GM18873 (cell line): ENCODE data around the gene FOXRED2.
"Not testable (repeated sequence)": the region's sequence is repeated elsewhere in the genome, so short reads cannot be mapped to it uniquely, and the experiment has no call there.

Experiments used
- ATAC-seq: cut with Tn5 transposase; IDR thresholded peaks from one replicate; pipeline ENCODE4 v1.9.1; 2021; ENCODE audit warnings: mild to moderate bottlenecking, moderate library complexity, moderate number of reproducible peaks; ENCODE audit not compliant: unreplicated experiment, low FRiP score

The FOXRED2 gene

DNA sequence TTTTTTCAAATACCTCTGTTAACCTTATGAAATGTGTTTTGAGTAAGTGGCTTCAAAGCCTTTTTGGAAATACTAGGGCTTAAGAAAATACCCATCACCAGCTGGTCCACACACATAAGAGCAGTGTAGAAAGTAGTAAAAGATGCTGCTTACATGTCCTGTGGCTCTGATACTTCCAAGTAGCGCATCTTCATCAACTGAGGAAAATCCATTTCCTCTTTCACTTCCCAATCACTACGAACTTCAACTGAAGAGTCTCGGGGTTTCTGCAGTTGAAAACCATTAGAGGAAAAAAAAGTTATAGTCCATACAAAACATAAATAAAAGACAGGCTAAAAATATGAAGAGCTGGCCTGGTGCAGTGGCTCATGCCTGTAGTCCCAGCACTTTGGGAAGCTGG lies 13.6 kb upstream of the FOXRED2 start:
- no peak for ATAC-seq

DNA sequence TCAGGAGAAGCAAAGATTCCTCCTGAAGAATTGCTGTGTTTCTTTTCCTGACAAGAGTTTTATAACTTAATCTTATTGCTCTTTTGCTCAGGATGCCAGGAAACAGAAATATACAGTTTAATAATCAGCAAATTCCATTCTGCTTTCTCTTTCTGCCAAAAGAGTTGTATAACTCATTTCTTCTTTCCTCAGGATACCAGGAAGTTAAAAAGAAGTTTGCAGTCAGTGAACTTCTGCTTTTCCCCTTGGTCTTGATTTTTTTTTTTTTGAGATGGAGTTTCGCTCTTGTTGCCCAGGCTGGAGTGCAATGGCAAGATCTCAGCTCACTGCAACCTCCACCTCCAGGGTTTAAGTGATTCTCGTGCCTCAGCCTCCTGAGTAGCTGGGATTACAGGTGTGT lies 13.1 kb upstream of the FOXRED2 start:
- ATAC-seq, result not testable (repeated sequence)

DNA sequence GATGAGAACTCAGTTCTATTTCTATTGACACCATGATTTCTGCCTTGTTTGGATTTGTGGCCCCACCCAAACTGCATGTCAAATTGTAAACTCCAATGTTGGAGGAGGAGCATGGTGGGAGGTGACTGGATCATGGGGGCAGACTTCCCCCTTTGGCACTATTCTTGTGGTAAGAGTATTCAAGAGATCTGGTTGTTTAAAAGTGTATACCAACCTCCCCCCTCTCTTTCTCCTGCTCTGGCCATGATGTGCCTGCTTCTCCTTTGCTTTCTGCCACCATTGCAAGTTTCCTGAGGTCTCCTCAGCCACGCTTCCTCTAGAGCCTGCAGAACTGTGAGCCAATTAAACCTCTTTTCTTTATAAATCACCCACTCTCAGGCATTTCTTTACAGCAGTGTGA lies 7.9 kb upstream of the FOXRED2 start:
- no peak for ATAC-seq

DNA sequence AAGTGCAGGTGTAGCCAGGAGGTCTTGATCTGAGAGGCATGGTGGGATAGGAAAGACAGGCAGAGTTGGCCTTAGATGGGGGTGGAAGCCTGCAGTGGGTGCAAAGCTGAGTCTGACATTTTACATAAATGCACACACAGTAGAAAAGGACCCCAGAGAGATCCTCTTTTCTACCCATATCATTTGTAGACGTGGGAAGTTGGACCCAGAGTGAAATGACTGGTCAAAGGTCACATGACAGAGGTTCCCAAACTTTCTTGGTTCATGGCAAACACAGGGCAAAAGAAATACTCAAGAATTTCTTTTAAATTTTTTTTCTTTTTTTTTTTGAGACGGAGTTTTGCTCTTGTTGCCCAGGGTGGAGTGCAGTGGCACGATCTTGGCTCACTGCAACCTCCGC lies 6.2 kb upstream of the FOXRED2 start:
- ATAC-seq, result no peak

DNA sequence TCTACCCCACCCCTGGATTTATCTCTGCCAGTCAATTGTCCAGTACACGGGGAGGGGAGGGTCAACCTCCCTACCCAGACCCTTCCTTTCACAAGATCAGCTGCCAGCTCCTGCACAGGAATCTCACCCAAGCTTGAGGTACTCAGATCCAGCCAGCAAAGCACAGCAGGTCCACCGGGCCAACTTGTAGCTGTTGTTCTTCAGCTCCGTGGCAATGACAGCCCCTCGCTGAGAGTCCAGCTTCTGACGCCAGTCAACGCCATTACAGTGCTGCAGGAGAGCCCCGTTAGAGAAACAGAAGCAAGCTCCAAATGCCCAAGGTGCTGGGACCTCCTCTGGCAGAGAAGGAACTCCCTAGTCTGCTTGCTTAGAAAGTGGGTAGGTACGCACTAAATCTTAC lies 5.5 kb upstream of the FOXRED2 start:
- no peak for ATAC-seq

DNA sequence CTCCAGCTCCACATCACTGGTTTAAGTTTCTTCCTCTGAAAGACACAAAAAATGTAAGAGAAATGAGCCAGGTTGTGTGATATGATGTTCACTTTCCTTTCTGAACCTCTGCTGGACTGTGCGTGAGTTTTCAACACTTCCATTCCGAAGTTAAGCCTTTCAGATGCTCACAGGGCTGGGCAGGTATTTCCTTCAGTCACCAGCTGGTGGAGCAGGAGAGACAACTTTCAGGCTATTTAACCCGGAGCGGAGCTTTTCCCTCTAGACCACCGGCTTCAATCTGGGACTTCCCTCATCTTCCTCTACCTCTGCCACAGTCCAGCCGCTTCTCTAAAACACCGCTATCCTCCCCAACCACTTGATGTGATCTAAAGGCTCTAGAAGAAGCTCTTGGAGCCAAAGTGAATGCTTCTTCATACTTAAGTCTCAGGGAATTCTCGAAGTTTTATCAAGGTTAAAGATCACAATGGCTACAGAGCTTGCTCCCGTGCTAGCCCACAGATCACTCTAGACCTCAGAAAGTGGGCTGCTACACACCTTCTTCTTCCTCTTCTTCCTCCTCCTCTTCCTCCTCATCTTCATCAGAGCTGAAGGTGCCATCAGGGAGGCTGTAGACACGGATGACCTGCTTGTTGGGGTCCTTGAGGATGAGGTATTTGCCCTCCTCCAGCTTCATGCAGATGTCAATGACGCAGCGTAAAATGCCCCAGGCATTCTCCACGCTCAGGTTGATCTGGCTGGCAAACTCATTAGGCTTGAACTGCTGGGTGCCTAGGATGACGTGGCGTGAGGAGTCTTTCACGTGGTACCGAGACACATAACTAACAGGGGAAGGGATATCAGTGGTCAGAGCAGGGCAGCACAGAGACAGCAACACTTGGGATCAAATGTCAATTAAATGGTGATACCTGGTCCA lies 4.4 kb upstream of the FOXRED2 start:
- ATAC-seq, result no peak

DNA sequence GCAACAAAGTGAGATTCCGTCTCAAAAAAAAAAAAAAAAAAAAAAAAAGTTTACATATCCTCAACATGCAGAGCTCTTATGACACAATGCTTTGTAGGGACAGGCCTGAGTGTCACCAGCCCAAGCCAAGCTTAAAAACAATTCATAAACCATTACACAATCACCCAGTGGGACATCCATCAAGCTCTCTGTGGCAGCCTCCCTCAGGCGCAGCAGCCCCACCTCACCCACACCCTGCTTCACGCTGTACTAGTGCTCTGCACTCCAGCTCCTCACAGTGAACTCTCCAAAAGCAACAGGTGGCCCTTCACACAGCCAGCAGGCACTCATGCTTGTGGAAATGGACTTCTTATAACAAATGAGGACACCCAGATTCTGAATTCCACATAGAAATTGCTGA lies 3.5 kb upstream of the FOXRED2 start:
- ATAC-seq, result no peak

DNA sequence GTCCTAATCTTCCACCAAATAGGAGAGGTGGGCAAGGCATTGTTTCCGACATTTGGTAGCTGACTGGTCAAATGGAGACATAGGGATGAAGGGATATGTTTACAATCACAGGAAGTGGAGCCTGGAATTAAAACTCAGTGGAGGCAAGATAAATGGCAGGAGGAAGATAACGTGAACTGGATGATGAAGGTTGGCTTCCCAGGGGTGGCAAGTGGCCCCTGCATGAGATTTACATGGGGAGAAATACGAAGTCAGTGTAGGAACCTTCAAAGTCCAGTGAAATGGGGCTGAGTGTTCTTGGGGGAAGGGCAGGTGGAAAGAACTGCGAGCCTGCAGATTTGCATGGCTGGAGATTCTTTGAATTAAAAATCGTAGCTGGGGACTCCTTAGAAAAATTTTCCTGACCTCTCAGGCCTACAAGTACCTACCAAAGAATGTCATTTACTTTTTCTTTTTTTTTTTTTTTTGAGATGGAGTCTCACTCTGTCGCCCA lies 724 bp upstream of the FOXRED2 start:
- ATAC-seq, result no peak

DNA sequence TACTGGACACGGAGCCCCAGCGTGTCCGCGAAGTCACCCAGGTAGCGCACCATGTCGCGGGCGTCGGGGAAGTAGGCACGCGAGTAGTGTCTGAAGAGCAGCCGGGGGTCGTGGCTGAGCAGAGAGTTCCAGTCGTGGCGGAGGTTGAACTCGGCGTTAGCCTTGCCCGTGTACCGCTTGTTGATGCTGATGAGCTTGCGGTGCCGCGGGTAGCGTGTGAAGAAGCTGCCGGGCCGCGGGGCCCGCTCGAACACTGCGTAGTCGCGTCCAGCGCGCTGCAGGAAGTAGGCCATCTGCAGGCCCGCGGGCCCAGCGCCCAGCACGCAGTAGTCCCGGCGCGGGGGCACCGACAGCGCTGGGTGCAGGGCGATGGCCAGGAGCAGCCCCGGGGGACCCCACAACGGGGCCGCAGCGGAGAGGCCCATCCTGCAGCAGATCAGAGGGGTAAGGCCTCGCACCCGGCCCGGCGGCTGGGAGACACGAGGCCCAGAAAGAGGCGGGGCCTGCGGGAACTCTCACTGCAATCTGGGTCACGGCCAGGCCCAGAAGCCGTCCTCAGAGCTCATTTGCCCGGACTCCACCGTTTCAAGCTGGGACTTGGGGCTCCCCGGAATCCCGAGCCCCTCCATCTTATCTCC lies 723 bp downstream of the FOXRED2 start:
- ATAC-seq, result no peak

DNA sequence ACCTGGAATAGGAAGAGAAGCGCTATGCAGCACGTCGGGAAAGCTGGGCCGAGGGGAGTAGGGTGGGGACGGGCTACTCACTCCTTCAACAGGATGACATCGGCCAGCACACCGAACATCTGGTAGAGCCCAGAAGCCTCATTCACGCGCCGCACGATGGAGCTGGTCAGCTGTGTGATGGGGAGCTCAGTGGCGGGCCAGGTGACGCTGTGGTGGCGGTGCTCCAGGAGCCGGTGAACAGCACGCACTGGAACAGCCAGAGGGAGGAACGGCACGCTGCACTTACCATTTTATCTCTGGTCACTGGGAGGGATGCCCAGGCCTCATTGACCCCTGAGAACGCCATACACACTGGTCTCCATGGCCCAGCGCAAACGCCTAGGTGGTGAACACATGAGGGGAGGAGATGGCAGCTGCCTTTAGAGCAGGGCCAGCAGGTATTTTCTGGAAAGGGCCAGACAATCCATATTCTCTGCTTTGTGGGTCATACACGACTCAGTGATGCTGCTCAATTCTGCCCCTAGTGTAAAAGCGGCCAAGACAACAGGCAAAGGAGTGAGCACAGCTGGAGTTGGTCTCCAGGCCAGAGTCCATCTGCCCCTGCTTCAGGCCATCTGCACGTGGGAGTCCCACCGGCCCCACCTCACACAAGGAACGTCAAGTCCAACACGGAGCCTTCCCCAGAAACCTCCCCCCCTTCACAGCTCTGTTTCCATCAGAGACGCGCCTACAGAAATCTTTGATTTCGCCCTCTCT lies 8.8 kb downstream of the FOXRED2 start:
- ATAC-seq, result no peak

DNA sequence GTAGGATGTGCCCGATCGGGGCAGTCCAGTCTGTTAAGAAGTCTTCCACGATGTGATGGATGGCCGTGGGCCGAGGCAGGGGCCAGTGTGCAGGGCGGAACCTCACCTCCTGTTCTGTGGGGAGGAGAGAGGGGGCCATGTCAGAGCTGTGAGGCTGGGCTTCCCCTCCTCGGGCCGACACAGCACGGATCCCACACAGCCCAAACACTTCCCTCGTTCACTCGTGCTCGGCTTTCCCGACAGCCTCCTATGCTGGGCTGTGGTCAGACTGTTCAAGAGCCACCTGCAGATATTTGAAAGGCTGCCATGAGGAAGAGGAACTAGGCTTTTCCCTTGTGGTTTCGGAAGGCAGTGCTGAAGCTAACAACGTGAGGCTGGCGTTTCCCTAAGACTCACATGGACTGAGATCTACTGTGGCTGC lies 13.1 kb downstream of the FOXRED2 start:
- ATAC-seq, result no peak

DNA sequence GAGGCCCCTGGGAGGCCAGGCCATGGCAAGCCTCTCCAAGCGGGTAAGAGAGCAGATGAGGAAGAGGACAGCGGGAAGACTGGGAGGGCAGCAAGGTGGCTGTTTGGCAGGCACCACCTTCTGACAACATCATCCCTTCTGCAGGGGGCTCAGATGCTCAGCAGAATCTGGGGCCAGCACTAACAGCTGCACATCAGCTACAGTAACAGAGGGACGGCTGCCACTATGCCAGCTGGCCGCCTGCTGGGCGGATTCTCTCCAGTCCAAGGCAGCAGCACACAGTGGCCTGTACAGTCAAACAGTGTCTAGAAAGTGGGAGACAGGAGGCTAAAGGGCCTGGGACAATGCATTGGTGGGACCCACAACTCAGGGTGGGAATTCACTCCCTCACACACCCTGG lies 14.7 kb downstream of the FOXRED2 start:
- ATAC-seq, result no peak

DNA sequence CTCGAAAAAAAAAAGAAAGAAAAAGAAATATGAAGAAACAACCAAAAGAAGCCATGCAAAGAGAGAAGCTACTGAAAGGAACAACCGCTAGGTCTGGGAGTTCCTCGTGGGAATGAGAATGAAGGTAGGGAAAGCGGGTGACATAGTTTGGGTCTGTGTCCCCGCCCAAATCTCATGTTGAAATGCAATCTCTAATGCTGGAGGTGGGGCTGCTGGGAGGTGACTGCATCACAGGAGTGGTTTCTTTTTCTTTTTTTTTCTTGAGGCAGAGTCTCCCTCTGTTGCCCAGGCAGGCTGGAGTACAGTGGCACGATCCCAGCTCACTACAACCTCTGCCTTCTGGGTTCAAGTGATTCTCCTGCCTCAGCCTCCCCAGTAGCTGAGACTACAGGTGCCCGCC lies 15.7 kb downstream of the FOXRED2 start:
- no peak for ATAC-seq

DNA sequence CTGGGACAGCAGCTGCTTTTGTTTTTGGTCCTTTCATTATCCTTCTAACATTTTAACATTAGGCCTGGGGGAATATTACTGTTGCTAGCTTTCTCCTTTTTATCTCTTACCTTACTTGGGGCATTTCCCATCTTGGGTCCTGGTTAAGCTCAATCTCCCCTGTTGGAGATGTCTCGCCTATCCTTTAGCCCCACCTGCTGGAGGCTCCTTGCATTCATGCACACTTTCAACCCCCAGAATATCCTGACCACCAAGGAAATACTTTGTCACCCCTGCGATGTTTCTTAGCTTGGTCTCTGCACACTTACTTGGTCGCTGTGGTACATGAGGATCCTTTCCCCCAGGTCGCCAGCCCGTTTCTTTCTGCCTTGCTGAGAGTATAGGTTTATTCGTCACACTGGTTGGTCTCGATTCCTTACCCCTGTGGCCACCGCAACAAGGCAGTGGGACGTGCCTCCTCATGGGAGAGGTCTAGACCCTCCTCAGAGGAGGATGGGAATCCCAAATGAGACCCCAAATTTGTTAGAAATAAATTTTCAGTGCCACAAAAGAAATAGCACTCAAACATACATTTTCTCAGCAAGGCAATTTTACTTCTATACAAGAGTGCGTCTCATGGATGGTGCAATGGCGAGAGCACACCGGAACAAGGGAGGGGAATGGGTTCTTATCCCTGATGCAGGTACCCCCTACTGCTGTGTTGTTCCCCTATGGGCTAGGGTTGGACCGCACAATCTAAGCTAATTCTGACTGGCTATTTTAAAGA lies 20.0 kb downstream of the FOXRED2 start:
- no peak for ATAC-seq

DNA sequence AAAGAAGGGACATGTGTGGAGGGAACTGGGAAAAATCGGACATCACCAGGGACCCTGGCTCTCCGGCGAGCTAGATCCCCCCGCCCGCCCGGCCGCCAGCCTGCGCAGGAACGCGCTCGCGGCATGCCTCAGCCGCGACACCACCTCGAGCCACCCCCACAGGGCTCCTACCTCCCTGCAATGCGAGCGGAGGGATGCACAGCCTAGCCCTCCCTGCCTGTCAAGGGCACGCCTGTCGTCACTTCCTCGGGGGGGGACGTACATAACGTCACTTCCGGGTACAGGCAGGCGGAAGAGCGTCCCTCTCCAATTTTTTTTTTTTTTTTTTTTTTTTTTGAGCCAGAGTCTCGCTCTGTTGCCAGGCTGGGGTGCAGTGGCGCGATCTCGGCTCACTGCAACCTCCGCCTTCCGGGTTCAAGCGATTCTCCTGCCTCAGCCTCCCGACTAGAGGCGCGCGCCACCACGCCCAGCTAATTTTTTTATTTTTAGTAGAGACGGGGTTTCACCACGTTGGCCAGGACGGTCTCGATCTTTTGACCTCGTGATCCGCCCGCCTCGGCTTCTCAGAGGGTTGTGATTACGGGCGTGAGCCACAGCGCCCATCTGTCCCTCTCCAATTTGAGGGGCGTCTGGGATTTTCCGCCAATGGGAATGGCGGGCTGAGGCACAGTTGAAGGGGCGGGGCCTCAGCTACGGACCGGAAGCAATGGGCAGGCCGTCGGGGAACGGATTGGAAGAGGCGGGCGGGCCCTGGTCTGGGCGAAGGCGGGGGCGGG lies 25.3 kb downstream of the FOXRED2 start, which contains the start of gene TXN2:
TXN2 (minus strand) TSS at position 248 of the 776 bp plus-strand sequence. CDS start 803 bp downstream, outside the sequence.
- ATAC-seq, result peak; percentile 73

DNA sequence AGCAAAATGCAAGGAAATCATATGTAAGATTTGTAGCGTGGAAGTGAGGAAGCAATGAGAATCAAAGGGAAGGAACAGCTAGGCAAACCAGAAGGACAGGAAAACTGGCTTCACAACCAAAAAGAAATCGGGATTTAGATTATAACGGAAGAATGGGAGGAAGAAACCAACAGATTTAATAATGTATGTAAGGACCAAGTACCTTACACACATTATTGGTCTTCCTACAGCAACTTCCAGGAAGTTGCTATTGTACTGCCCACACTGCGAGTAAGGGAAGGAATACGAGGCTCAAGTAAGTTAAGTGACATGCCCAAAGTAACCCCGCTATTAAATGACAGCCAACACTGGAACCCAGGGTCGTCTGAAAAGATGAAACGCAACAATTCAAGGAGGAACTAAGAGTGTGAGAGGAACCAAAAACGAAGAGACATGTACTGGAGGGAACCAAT lies 25.9 kb downstream of the FOXRED2 start:
- ATAC-seq, result peak; percentile 4

DNA sequence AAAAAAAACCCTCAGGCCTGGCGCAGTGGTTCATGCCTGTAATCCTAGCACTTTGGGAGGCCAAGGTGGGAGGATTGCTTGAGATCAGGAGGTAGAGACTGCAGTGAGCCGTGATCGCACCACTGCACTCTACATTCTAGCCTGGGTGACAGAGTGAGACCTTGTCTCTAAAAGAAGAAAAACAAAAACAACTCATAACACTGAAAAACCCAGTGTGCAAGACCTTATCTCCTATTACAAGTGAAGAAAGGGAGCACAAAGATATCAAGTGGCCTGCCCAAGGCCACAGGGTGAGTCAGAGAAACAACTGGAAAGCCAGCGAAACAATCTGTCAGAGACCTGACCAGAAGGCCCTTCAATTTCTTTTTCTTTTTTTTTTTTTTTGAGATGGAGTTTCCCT lies 27.9 kb downstream of the FOXRED2 start:
- ATAC-seq, result no peak

DNA sequence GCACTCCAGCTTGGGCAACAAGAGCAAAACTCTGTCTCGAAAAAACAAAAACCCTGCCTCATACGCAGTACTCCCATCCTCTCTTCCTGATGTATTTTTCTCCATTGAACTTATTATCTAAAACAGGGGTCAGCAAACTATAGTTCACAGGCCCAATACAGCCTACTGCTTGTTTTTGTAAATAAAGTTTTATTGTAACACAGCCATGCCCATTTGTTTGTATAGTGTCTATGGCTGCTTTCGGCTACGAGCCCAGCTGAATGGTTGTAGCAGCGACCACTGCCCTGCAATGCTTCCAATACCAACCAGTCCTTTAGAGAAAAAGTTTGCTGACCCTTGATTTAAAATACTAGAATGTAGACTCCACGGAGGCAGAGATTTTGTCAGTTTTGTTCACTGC lies 31.5 kb downstream of the FOXRED2 start:
- ATAC-seq, result no peak

DNA sequence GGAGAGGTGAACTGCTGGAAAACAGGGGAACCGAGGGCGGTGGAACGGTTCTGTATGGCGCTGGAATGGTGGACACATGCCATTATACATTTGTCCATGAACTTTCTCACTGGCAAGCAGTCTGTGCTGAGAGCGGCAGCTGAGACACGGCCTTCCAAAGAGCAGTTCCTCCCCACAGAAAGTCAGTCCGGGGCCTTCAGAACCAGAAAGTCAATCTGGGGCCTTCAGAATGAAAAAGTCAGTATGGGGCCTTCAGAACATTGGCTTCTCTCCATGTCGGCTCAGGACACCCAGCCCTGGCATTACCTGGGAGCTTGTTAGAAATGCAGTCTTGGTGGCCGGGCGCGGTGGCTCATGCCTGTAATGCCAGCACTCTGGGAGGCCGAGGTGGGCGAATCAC lies 34.2 kb downstream of the FOXRED2 start:
- no peak for ATAC-seq
